Measurements from ENCODE around the gene PNMT.

DNA sequence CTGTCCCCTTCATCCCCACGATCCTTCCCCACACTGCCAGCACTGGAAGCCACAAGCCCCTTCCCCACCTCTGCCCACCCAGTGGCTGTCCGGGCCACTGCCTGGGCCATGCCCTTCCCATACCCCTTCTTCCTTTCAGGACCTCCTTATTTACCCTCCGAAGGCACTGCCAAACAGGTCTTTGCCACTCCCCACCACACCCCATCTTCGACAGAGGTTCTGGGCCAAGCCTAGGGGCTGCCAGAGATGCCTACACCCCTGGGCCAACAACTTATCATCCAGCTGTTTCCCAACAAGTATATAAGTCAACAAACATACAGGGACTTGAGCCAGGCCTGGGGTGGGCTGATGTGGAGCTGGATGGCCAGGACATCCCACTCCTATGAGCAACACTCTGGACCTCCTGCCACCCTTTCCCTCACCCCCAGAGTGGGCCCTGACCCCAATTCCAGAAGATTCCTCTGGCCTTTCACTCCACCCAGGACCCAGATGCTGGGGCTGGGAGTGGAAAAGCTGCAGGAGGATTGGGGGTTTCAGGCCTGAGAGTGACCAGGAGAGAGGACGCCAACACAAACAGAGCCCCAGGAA lies 43.0 kb upstream of the PNMT start:
- TF ChIP-seq, protein P1, sequence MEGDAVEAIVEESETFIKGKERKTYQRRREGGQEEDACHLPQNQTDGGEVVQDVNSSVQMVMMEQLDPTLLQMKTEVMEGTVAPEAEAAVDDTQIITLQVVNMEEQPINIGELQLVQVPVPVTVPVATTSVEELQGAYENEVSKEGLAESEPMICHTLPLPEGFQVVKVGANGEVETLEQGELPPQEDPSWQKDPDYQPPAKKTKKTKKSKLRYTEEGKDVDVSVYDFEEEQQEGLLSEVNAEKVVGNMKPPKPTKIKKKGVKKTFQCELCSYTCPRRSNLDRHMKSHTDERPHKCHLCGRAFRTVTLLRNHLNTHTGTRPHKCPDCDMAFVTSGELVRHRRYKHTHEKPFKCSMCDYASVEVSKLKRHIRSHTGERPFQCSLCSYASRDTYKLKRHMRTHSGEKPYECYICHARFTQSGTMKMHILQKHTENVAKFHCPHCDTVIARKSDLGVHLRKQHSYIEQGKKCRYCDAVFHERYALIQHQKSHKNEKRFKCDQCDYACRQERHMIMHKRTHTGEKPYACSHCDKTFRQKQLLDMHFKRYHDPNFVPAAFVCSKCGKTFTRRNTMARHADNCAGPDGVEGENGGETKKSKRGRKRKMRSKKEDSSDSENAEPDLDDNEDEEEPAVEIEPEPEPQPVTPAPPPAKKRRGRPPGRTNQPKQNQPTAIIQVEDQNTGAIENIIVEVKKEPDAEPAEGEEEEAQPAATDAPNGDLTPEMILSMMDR (conservative IDR thresholded peaks at IDR 0.05; ENCODE audit: low read depth, low read length), result no peak
- no peak for TF ChIP-seq EZH2 (IDR thresholded peaks at IDR 0.05; ENCODE audit: low read length, unreplicated experiment)
